IMR-90 (cell line): ENCODE data around the gene DENND10. TPM values are rescaled to one million over a fixed set of nuclear protein-coding genes. Genes with fewer than 3 reads are reported as not detected.

Source experiments
- ATAC-seq: fragments of 200-7000 bp; cut with Tn5 transposase; 2 replicates; pipeline ENCODE4 v1.9.1; 2020; ENCODE audit warnings: low read depth, mild to moderate bottlenecking, moderate library complexity
- BruUV-seq: library from RNA; stranded (reverse); fragments of 400-500 nt; replicated peaks from 2 replicates; lab custom pipeline; 2021; lab: Mats Ljungman, UMichigan
- CTCF ChIA-PET: fragments of 300-600 bp; formaldehyde crosslinking; extraction: SDS; loops from one replicate; lab custom pipeline; 2021; ENCODE audit warnings: antibody characterized with exemption; lab: Yijun Ruan, JAX
- POLR2A ChIA-PET: fragments of 300-600 bp; sonication (Branson Sonifier 250); formaldehyde crosslinking; loops from one replicate; lab custom pipeline; 2022; ENCODE audit warnings: antibody characterized with exemption; ENCODE audit not compliant: unreplicated experiment; lab: Charles Lee
- DNase-seq: peaks from one replicate; pipeline ENCODE4 v3.0.0; 2013
- H2AFZ ChIP-seq: replicated peaks from 2 replicates; pipeline ENCODE3; 2013; ENCODE audit warnings: low read length, mild to moderate bottlenecking; ENCODE audit not compliant: poor library complexity
- H2AK5ac ChIP-seq: 2 replicates; pipeline ENCODE4 v1.6.1; 2013; ENCODE audit warnings: low read depth, low read length, inconsistent platforms
- H2AK9ac ChIP-seq: replicated peaks from 2 replicates; pipeline ENCODE3; 2013; ENCODE audit warnings: mild to moderate bottlenecking, low read depth, low read length, moderate library complexity; ENCODE audit not compliant: poor library complexity
- H2BK120ac ChIP-seq: 2 replicates; pipeline ENCODE4 v1.6.1; 2013; ENCODE audit warnings: low read depth, low read length, inconsistent platforms
- H2BK15ac ChIP-seq: 3 replicates; pipeline ENCODE4 v1.6.1; 2013; ENCODE audit warnings: low read depth, low read length, inconsistent platforms
- H2BK20ac ChIP-seq: 2 replicates; pipeline ENCODE4 v1.6.1; 2013; ENCODE audit warnings: low read depth, mild to moderate bottlenecking, inconsistent platforms, low read length, moderate library complexity
- H2BK5ac ChIP-seq: 2 replicates; pipeline ENCODE4 v1.6.1; 2013; ENCODE audit warnings: mild to moderate bottlenecking, low read depth, low read length, inconsistent platforms; ENCODE audit not compliant: poor library complexity, severe bottlenecking
- H3K14ac ChIP-seq: replicated peaks from 2 replicates; pipeline ENCODE4 v1.6.1; 2013; ENCODE audit warnings: low read depth, low read length, inconsistent platforms
- H3K18ac ChIP-seq: 2 replicates; pipeline ENCODE4 v1.6.1; 2013; ENCODE audit warnings: low read depth, low read length, control low read depth
- H3K23ac ChIP-seq: 2 replicates; pipeline ENCODE4 v1.6.1; 2013; ENCODE audit warnings: low read depth, low read length, inconsistent platforms
- H3K27ac ChIP-seq: 2 replicates; pipeline ENCODE4 v1.5.1; 2013; ENCODE audit warnings: mild to moderate bottlenecking, control low read depth, low read length; ENCODE audit not compliant: insufficient read depth
- H3K27me3 ChIP-seq: 2 replicates; pipeline ENCODE4 v1.6.1; 2013; ENCODE audit warnings: low read length; ENCODE audit not compliant: control insufficient read depth, insufficient read depth
- H3K36me3 ChIP-seq: 2 replicates; pipeline ENCODE4 v1.6.1; 2013; ENCODE audit warnings: low read length, mixed read lengths; ENCODE audit not compliant: control insufficient read depth, insufficient read depth
- H3K4ac ChIP-seq: 2 replicates; pipeline ENCODE4 v1.6.1; 2013; ENCODE audit warnings: low read depth, low read length, inconsistent platforms
- H3K4me1 ChIP-seq: 2 replicates; pipeline ENCODE4 v1.6.1; 2013; ENCODE audit warnings: low read length, mixed read lengths; ENCODE audit not compliant: control insufficient read depth, insufficient read depth
- H3K4me2 ChIP-seq: 2 replicates; pipeline ENCODE4 v1.6.1; 2013; ENCODE audit warnings: low read depth, mild to moderate bottlenecking, control low read depth, low read length, moderate library complexity
- H3K4me3 ChIP-seq: 2 replicates; pipeline ENCODE4 v1.5.1; 2013; ENCODE audit warnings: low read depth, mild to moderate bottlenecking, control low read depth, low read length, moderate library complexity; ENCODE audit not compliant: insufficient read depth
- H3K56ac ChIP-seq: 2 replicates; pipeline ENCODE4 v1.6.1; 2013; ENCODE audit warnings: low read length, inconsistent platforms; ENCODE audit not compliant: insufficient read depth; ENCODE audit errors: extremely low read depth
- H3K79me1 ChIP-seq, 2 experiments: 2 replicates each; pipeline ENCODE4 v1.6.1; 2013; ENCODE audit warnings: low read length in 2 of 2, inconsistent platforms in 1 of 2, low read depth in 1 of 2
- H3K9ac ChIP-seq: 2 replicates; pipeline ENCODE4 v1.6.1; 2013; ENCODE audit warnings: low read depth, low read length, control low read depth
- H3K9me1 ChIP-seq: 2 replicates; pipeline ENCODE4 v1.6.1; 2013; ENCODE audit warnings: low read length, inconsistent platforms; ENCODE audit not compliant: insufficient read depth
- H3K9me3 ChIP-seq: 2 replicates; pipeline ENCODE4 v1.6.1; 2013; ENCODE audit warnings: low read length; ENCODE audit not compliant: control insufficient read depth, insufficient read depth
- H4K20me1 ChIP-seq: 2 replicates; pipeline ENCODE4 v1.6.1; 2013; ENCODE audit warnings: low read length, inconsistent platforms; ENCODE audit not compliant: insufficient read depth
- H4K5ac ChIP-seq: 2 replicates; pipeline ENCODE4 v1.6.1; 2013; ENCODE audit warnings: mild to moderate bottlenecking, low read depth, low read length, control low read depth
- H4K8ac ChIP-seq, 2 experiments: 2 replicates each; pipeline ENCODE4 v1.6.1; 2013; ENCODE audit warnings: low read depth in 2 of 2, low read length in 2 of 2, control low read depth in 1 of 2, inconsistent platforms in 1 of 2
- H4K91ac ChIP-seq: 2 replicates; pipeline ENCODE4 v1.6.1; 2013; ENCODE audit warnings: low read depth, low read length, inconsistent platforms; ENCODE audit not compliant: insufficient read depth
- RCOR1 ChIP-seq: IDR thresholded peaks from 2 replicates; pipeline ENCODE4 v1.6.1; 2012; ENCODE audit warnings: mild to moderate bottlenecking, low read length, improper control_type of control experiment; ENCODE audit not compliant: insufficient replicate concordance
- WGBS, 2 experiments: methylation state at CpG; one replicate each; pipeline versions ENCODE4 v1.1.5 to v1.1.7; 2013; ENCODE audit warnings: missing lambda C conversion rate in 2 of 2; ENCODE audit not compliant: insufficient read length in 1 of 2; ENCODE audit errors: extremely low coverage in 2 of 2; 5-methylcytosine and 5-hydroxymethylcytosine counted together
- dilution Hi-C: fragments of 300-500 bp; cut with HindIII; formaldehyde crosslinking; loops from one replicate; pipeline ENCODE4 v1.14.3; 2018; ENCODE audit warnings: low sequenced_read_pairs; ENCODE audit not compliant: unreplicated experiment
- in situ Hi-C: fragments of 300-500 bp; cut with MboI; formaldehyde crosslinking; loops from 3 replicates; pipeline ENCODE4 v1.14.3; 2019; ENCODE audit warnings: low sequenced_read_pairs, inconsistent platforms, mixed read lengths
- intact Hi-C: fragments of 100-400 bp; cut with micrococcal nuclease; formaldehyde crosslinking; loops from 2 replicates; pipeline ENCODE4 v1.10.0; 2022
- polyA plus RNA-seq, 3 experiments: library from polyadenylated mRNA; depleted of rRNA; stranded (reverse); fragments of >200 nt; gene quantifications; 2 replicates each; pipeline ENCODE4 v1.2.3, GENCODE V29; 2012; ENCODE audit warnings: low replicate concordance in 1 of 3
- total RNA-seq: library from RNA; depleted of rRNA; stranded (reverse); fragments of >200 nt; gene quantifications from 2 replicates; pipeline ENCODE4 v1.2.3, GENCODE V29; 2012

DENND10 gene
- total and polyA plus RNA-seq, 2 of the 4 experiments (the other 2 are of a cell fraction), result 50.9 to 81.4 TPM

GRCh38 chr10:119143657-119144056, 39.7 kb downstream of the DENND10 start:
- Histone ChIP-seq H2AK5ac (no peak overlapping the region), H3K18ac (no peak overlapping the region), H4K8ac (no peak overlapping the region), H2AK9ac (no peak overlapping the region), H4K5ac (no peak overlapping the region), H3K56ac (no peak overlapping the region), H3K36me3 (peaks cover 9% of the 10 kb centered on the region), H3K79me1 (peaks cover 0 to 5% of the 10 kb centered on the region in 2 experiments; a peak in 2 of 4 replicates), H3K4me2 (no peak overlapping the region), H3K4me3 (no peak overlapping the region), H4K20me1 (no peaks in the 10 kb centered on the region), H3K27ac (no peak overlapping the region), H2BK15ac (no peak overlapping the region), H3K14ac (no peak overlapping the region), H3K4ac (no peak overlapping the region), H2BK5ac (no peak overlapping the region), H3K27me3 (no peaks in the 10 kb centered on the region), H3K9me3 (no peaks in the 10 kb centered on the region), H2BK20ac (no peak overlapping the region), H3K4me1 (0 out of 2 replicates have a peak, but pooled peaks cover 2% of the 10 kb centered on the region), H2AFZ (no peak overlapping the region), H3K23ac (no peak overlapping the region), H3K9me1 (peaks cover 4% of the 10 kb centered on the region; the same call in 1 of the 2 replicates), H3K9ac (no peak overlapping the region), H4K91ac (no peak overlapping the region), H2BK120ac (no peak overlapping the region)
- 92% methylated on average over 5 of the region's 10 CpGs; no CpG with 5 or more reads in 1 of the 2 experiments for WGBS, 2 experiments
- POLR2A ChIA-PET, result no interaction called here
- dilution Hi-C loops (no loop called here), in situ Hi-C loops (no loop called here), intact Hi-C loops (no loop called here)
- no peak for DNase-seq
- no TSS peak for BruUV-seq
- TF ChIP-seq RCOR1, result no peak
- CTCF ChIA-PET, result no interaction called here
- no peak for ATAC-seq
